Uterus (tissue), 4 donors: ENCODE data around the gene SLC9A5. TPM values are rescaled to one million over a fixed set of nuclear protein-coding genes. Genes with fewer than 3 reads are reported as not detected.

Source experiments
- DNase-seq, 2 donors: peaks; one replicate each; pipeline ENCODE4 v3.0.0-alpha.2; 2019 to 2020
- H3K27ac ChIP-seq, 2 donors: fragments of 200-600 bp; sonication (generic); 1 replicate in 1 of 2; 2 replicates in 1 of 2; pipeline ENCODE4 v1.5.1; 2016 to 2018
- H3K27me3 ChIP-seq, 2 donors: fragments of 200-600 bp; sonication (generic); one replicate each; pipeline ENCODE4 v1.5.1; 2018 to 2019; ENCODE audit warnings: control low read depth in 1 of 2
- H3K36me3 ChIP-seq, 2 donors: fragments of 200-600 bp; sonication (generic); one replicate each; pipeline ENCODE4 v1.5.1; 2019; ENCODE audit warnings: control low read depth in 1 of 2
- H3K4me1 ChIP-seq, 2 donors: fragments of 200-600 bp; sonication (generic); one replicate each; pipeline ENCODE4 v1.5.1; 2018 to 2019; ENCODE audit warnings: control low read depth in 1 of 2
- H3K4me3 ChIP-seq, 2 donors: fragments of 200-600 bp; sonication (generic); 1 replicate in 1 of 2; 2 replicates in 1 of 2; pipeline ENCODE4 v1.5.1; 2018 to 2019; ENCODE audit warnings: mild to moderate bottlenecking in 1 of 2
- H3K9me3 ChIP-seq, 2 donors: fragments of 200-600 bp; sonication (generic); one replicate each; pipeline ENCODE4 v1.5.1; 2019; ENCODE audit warnings: control low read depth in 1 of 2
- CTCF ChIP-seq, 4 experiments: fragments of 200-600 bp in 2 of 4; fragments of 450-650 bp in 2 of 4; sonication (generic) in 2 of 4; IDR thresholded peaks; one replicate each; pipeline ENCODE4 v1.5.1; 2016 to 2019; ENCODE audit warnings: antibody characterized with exemption in 4 of 4, mild to moderate bottlenecking in 2 of 4, moderate library complexity in 1 of 4
- POLR2A ChIP-seq, 2 donors: fragments of 450-650 bp; IDR thresholded peaks; one replicate each; pipeline ENCODE4 v1.6.1; 2016; ENCODE audit warnings: antibody characterized with exemption in 2 of 2, mild to moderate bottlenecking in 1 of 2, moderate library complexity in 1 of 2
- intact Hi-C: fragments of 100-400 bp; cut with DNase I; formaldehyde crosslinking; loops from one replicate; pipeline ENCODE4 v1.15.1; 2023; ENCODE audit warnings: low total_unique reads
- total RNA-seq, 4 donors: library from RNA; depleted of rRNA in 3 of 4; stranded (reverse); fragments of >200 nt in 3 of 4; gene quantifications; one replicate each; pipeline versions ENCODE4 v1.1.0 to v1.2.4, GENCODE V29; 2014 to 2023
- donor health status: DM: yes; HTN: yes; CAD: no.

Gene SLC9A5
- total RNA-seq, 4 donors from 2014 or later, result 0.55 to 1.9 (median 1.3) TPM; not detected in 1

GRCh38 chr16:67246756-67247191 lies 2.0 kb upstream of the SLC9A5 start:
- no peaks in the 10 kb centered on the region for H3K9me3 ChIP-seq
- H3K4me3 ChIP-seq, result peak overlapping the region; percentile 62 to 66
- peak; percentile 54 to 70 for DNase-seq
- peaks cover 0 to 3% of the 10 kb centered on the region in 2 donors for H3K27me3 ChIP-seq
- no peaks in the 10 kb centered on the region for H3K36me3 ChIP-seq
- H3K4me1 ChIP-seq, result peaks cover 0 to 15% of the 10 kb centered on the region in 2 donors
- no peak for TF ChIP-seq CTCF (IDR thresholded peaks at IDR 0.05)
- TF ChIP-seq POLR2A (IDR thresholded peaks at IDR 0.05), result no peak
- intact Hi-C loops, result no loop called here
- H3K27ac ChIP-seq, result peak overlapping the region; percentile 80 to 81

- peak; percentile 98 to 99 for DNase-seq
- intact Hi-C loops, result no loop called here
- peak within 1 kb of the TSS; percentile 62 to 66 for H3K4me3 ChIP-seq
- peak; percentile 76 to 84 for TF ChIP-seq POLR2A (IDR thresholded peaks at IDR 0.05)
- TF ChIP-seq CTCF (IDR thresholded peaks at IDR 0.05), result no peak
- no peaks in the 10 kb centered on the region for H3K9me3 ChIP-seq
- H3K4me1 ChIP-seq, result peaks cover 0 to 15% of the 10 kb centered on the region in 2 donors
- H3K27ac ChIP-seq, result peak within 1 kb of the TSS; percentile 80 to 81
- H3K27me3 ChIP-seq, result peaks cover 0 to 3% of the 10 kb centered on the region in 2 donors
- no peaks in the 10 kb centered on the region for H3K36me3 ChIP-seq
Observed at GRCh38 chr16:67247192-67248072, 1.3 kb upstream of the SLC9A5 start, which contains the start of gene FHOD1. TSS of gene FHOD1 (minus strand) at chr16:67247481. CDS start at chr16:67247410, 71 bp downstream.

GRCh38 chr16:67248073-67248400 lies 742 bp upstream of the SLC9A5 start:
- intact Hi-C loops, result no loop called here
- TF ChIP-seq POLR2A (IDR thresholded peaks at IDR 0.05) (no peak), CTCF (IDR thresholded peaks at IDR 0.05) (no peak)
- Histone ChIP-seq H3K27ac (peak overlapping the region in 1 of 2 donors; percentile 27), H3K27me3 (peaks cover 0 to 3% of the 10 kb centered on the region in 2 donors), H3K9me3 (no peaks in the 10 kb centered on the region), H3K4me3 (peak overlapping the region; percentile 17 to 42), H3K4me1 (peaks cover 0 to 15% of the 10 kb centered on the region in 2 donors), H3K36me3 (no peaks in the 10 kb centered on the region)
- no peak for DNase-seq

GRCh38 chr16:67249178-67250044 lies 632 bp downstream of the SLC9A5 start:
- peak overlapping the region; percentile 17 to 42 for H3K4me3 ChIP-seq
- H3K27ac ChIP-seq, result no peak overlapping the region
- DNase-seq, result no peak
- H3K9me3 ChIP-seq, result no peaks in the 10 kb centered on the region
- no peak for TF ChIP-seq POLR2A (IDR thresholded peaks at IDR 0.05)
- no peak for TF ChIP-seq CTCF (IDR thresholded peaks at IDR 0.05)
- peaks cover 0 to 3% of the 10 kb centered on the region in 2 donors for H3K27me3 ChIP-seq
- no peaks in the 10 kb centered on the region for H3K36me3 ChIP-seq
- intact Hi-C loops, result no loop called here
- H3K4me1 ChIP-seq, result peaks cover 0 to 15% of the 10 kb centered on the region in 2 donors
